Mesenteric fat pad (tissue), 1 donor: ENCODE data around the gene AREG. TPM values are rescaled to one million over a fixed set of nuclear protein-coding genes. Genes with fewer than 3 reads are reported as not detected.

Experiments
- DNase-seq: peaks from one replicate; pipeline ENCODE4 v3.0.0-alpha.2; 2020; ENCODE audit warnings: low spot score
- total RNA-seq: library from RNA; stranded (reverse); fragmentation: NEBNext Ultra II Directional; extraction: Animal tissue kit (Norgen Biotek cat#: 25700); gene quantifications from one replicate; pipeline ENCODE4 v1.2.1, GENCODE V29; 2021
- donor health status: DM: yes; HTN: yes; CAD: no.

Gene AREG
- total RNA-seq, 1 donor from 2014 or later = 41.0 TPM

GRCh38 chr4:74431113-74431826 lies 13.7 kb upstream of the AREG start:
- no peak for DNase-seq

- no peak for DNase-seq
These were observed 11.9 kb upstream of the AREG start for GRCh38 chr4:74433043-74433442.

GRCh38 chr4:74433541-74434172 lies 11.3 kb upstream of the AREG start:
- no peak for DNase-seq

- no peak for DNase-seq
These were observed 9.6 kb upstream of the AREG start for GRCh38 chr4:74435296-74435695.

- no peak for DNase-seq
These were observed 7.1 kb upstream of the AREG start for GRCh38 chr4:74437866-74438265.

- DNase-seq = no peak
These were observed 6.3 kb upstream of the AREG start for GRCh38 chr4:74438661-74439060.

GRCh38 chr4:74439952-74440351 lies 5.0 kb upstream of the AREG start:
- no peak for DNase-seq

- no peak for DNase-seq
These were observed 4.6 kb upstream of the AREG start for GRCh38 chr4:74440356-74440755.

GRCh38 chr4:74441744-74442143 lies 3.2 kb upstream of the AREG start:
- no peak for DNase-seq

- DNase-seq = no peak
These were observed 1.4 kb downstream of the AREG start for GRCh38 chr4:74446193-74446868.

- no peak for DNase-seq
These were observed 2.0 kb downstream of the AREG start for GRCh38 chr4:74446896-74447295.

- DNase-seq = no peak
These were observed 2.8 kb downstream of the AREG start for GRCh38 chr4:74447636-74448233.

- DNase-seq = no peak
These were observed 4.8 kb downstream of the AREG start for GRCh38 chr4:74449571-74450297.

GRCh38 chr4:74450298-74450683 lies 5.4 kb downstream of the AREG start:
- no peak for DNase-seq

GRCh38 chr4:74451214-74451661 lies 6.3 kb downstream of the AREG start:
- no peak for DNase-seq

- no peak for DNase-seq
These were observed 8.2 kb downstream of the AREG start for GRCh38 chr4:74453037-74453635.

- DNase-seq = no peak
These were observed 9.2 kb downstream of the AREG start for GRCh38 chr4:74453829-74454742.

- no peak for DNase-seq
These were observed 10.6 kb downstream of the AREG start for GRCh38 chr4:74455361-74456055.

GRCh38 chr4:74456056-74456744 lies 11.3 kb downstream of the AREG start:
- no peak for DNase-seq
